ENCODE results near the gene HOXA7.

GRCh38 chr7:27115221-27116026, 41.1 kb downstream of the HOXA7 start:
- TF ChIP-seq CTCF (IDR thresholded peaks at IDR 0.05) (no peak), EZH2 (IDR thresholded peaks at IDR 0.05; ENCODE audit: borderline replicate concordance, insufficient read depth, low read depth, low read length, poor library complexity, severe bottlenecking) (no peak)

Measured in B cell (primary cell).